Tibial nerve (tissue), 4 donors: Measurements from ENCODE around the gene ZBED6.

Experiments used
- EP300 ChIP-seq, 2 donors: sonication (generic); formaldehyde crosslinking; IDR thresholded peaks; one replicate each; pipeline ENCODE4 v1.6.1; 2017; ENCODE audit warnings: antibody characterized with exemption in 2 of 2, mild to moderate bottlenecking in 1 of 2
- POLR2A ChIP-seq, 2 donors: fragments of 450-650 bp; IDR thresholded peaks; one replicate each; pipeline ENCODE4 v1.6.1; 2017; ENCODE audit warnings: antibody characterized with exemption in 2 of 2, mild to moderate bottlenecking in 2 of 2, moderate library complexity in 2 of 2
- TF ChIP-seq, protein P1 (sequence below), 5 experiments: fragments of 200-600 bp in 3 of 5; fragments of 450-650 bp in 2 of 5; sonication (generic) in 3 of 5; IDR thresholded peaks; one replicate each; pipeline ENCODE4 v1.5.1; 2016 to 2019; ENCODE audit warnings: antibody characterized with exemption in 5 of 5, mild to moderate bottlenecking in 3 of 5, moderate library complexity in 2 of 5

GRCh38 chr1:203765029-203765837 is 30.2 kb upstream of the ZBED6 start, which contains the start of gene LAX1:
- TF ChIP-seq, protein P1, sequence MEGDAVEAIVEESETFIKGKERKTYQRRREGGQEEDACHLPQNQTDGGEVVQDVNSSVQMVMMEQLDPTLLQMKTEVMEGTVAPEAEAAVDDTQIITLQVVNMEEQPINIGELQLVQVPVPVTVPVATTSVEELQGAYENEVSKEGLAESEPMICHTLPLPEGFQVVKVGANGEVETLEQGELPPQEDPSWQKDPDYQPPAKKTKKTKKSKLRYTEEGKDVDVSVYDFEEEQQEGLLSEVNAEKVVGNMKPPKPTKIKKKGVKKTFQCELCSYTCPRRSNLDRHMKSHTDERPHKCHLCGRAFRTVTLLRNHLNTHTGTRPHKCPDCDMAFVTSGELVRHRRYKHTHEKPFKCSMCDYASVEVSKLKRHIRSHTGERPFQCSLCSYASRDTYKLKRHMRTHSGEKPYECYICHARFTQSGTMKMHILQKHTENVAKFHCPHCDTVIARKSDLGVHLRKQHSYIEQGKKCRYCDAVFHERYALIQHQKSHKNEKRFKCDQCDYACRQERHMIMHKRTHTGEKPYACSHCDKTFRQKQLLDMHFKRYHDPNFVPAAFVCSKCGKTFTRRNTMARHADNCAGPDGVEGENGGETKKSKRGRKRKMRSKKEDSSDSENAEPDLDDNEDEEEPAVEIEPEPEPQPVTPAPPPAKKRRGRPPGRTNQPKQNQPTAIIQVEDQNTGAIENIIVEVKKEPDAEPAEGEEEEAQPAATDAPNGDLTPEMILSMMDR (IDR thresholded peaks at IDR 0.05), result no peak
- TF ChIP-seq POLR2A (IDR thresholded peaks at IDR 0.05), result no peak
- TF ChIP-seq EP300 (IDR thresholded peaks at IDR 0.05), result no peak
